Measurements from ENCODE around the gene MAPK7.

The MAPK7 gene

DNA sequence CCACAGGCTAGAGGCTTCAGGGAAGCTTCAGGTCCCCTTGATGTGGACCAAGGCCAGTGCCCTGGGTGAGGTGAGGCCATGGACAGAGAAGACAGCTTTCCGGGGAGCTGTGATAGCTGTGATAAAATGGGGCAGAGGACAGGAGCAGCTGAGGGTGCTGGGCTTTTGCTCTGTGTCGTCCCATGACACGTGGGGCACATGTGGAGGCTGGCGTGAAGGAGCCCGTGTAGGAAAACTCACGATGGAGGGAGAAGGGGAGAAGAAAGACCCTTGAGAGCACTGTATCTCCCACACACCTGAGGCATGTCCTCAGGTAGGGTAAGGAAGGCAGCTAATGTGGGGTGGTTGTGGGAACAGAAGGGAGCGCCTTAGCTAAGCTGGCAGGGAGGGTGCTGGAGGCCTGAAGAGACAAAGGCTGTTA lies 37.1 kb upstream of the MAPK7 start:
- no peak for TF ChIP-seq CTCF (IDR thresholded peaks at IDR 0.05; ENCODE audit: low read depth, low read length)
- H3K27ac ChIP-seq, result no peak overlapping the region

DNA sequence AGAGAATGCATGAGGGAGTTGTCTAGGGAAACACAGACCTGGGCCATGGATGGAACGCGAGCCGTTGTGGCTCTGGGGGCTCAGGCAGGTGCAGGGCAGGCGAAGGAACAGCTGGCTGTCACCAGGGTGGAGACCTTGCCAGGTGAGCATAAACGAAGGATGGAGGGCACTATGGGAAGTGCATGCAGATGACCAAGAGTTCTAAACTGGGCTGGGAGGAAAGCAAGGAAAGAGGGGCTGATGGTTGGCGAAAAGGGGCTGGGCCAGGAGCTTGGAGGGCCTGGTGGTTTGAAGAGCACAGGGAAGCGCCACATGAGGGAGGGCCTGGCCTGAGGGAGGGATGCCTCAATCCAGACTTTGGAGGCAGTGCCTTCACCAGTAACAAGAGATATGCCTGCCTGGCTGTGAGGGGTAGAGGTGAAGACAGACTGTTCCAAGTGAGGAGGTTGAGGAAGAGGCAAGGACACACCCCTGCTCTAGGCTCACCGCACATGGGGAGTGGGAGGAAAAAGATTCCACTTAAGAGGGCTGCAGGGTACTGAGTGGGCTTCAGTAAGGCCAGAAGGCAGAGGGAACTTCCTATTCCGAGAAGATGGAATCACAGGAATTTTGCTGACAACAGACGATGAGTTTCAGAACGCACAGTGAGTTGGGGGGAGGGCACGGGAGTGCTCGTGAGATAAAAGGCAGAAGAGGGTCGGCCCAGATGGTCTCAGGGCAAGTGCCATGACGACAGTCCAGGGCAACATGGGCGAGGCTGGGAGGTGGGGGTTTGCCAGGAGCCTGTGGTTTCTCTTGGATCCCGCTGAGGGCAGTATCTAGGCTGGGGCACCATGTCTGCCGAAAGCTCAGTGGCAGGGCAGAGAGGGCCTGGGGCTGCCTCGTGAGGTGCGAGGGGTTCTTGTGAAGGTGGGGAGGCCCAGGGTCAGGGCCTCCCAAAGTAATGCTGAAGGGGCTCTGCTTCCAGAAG lies 36.4 kb upstream of the MAPK7 start:
- no peaks in the 10 kb centered on the region; the same call in 1 of the 2 replicates for H3K36me3 ChIP-seq
- no peak overlapping the region for H3K4me3 ChIP-seq (ENCODE audit: low read depth, low read length)
- H3K27me3 ChIP-seq (ENCODE audit: insufficient read depth, low read depth, severe bottlenecking), result no peaks in the 10 kb centered on the region
- no peak for TF ChIP-seq CTCF (IDR thresholded peaks at IDR 0.05; ENCODE audit: low read depth, low read length)
- no peak overlapping the region for H3K27ac ChIP-seq
- H3K9me3 ChIP-seq (ENCODE audit: severe bottlenecking), result no peaks in the 10 kb centered on the region
- no peak for DNase-seq

More for the DNA sequence above, 37.1 kb upstream of the MAPK7 start:
- DNase-seq, result no peak
- H3K9me3 ChIP-seq (ENCODE audit: severe bottlenecking), result no peaks in the 10 kb centered on the region
- no peak overlapping the region for H3K4me3 ChIP-seq (ENCODE audit: low read depth, low read length)
- H3K36me3 ChIP-seq, result no peaks in the 10 kb centered on the region; the same call in 1 of the 2 replicates
- no peaks in the 10 kb centered on the region for H3K27me3 ChIP-seq (ENCODE audit: insufficient read depth, low read depth, severe bottlenecking)

- no peak for DNase-seq
- TF ChIP-seq CTCF (IDR thresholded peaks at IDR 0.05; ENCODE audit: low read depth, low read length), result no peak
- Histone ChIP-seq H3K9me3 (ENCODE audit: severe bottlenecking) (no peaks in the 10 kb centered on the region), H3K4me3 (ENCODE audit: low read depth, low read length) (no peak overlapping the region), H3K27ac (no peak overlapping the region), H3K27me3 (ENCODE audit: insufficient read depth, low read depth, severe bottlenecking) (no peaks in the 10 kb centered on the region), H3K36me3 (peaks cover 2% of the 10 kb centered on the region; the same call in 1 of the 2 replicates)
These were observed 35.6 kb upstream of the MAPK7 start for GRCh38 chr17:19342611-19343255.

DNA sequence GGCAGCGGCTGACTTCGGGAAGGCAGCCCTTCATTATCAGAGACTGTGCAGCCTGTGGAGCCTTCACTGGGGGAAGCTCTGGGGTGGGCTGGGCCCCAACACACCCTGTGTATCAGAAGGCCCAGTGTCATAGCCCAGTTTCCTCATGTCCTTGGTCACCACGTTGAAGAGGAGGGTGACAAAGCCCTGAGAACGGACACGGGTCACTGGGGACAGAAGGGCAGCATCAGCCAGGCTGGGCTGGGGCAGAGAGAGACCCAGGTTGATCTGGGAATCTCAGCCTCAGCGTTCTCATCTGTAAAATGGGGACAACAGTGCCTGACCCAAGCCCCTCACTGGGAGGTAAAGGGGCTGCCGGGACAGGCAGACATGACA lies 35.1 kb upstream of the MAPK7 start:
- no peaks in the 10 kb centered on the region for H3K27me3 ChIP-seq (ENCODE audit: insufficient read depth, low read depth, severe bottlenecking)
- H3K36me3 ChIP-seq, result peaks cover 2% of the 10 kb centered on the region; the same call in 1 of the 2 replicates
- no peaks in the 10 kb centered on the region for H3K9me3 ChIP-seq (ENCODE audit: severe bottlenecking)
- H3K4me3 ChIP-seq (ENCODE audit: low read depth, low read length), result no peak overlapping the region
- DNase-seq, result no peak
- no peak for TF ChIP-seq CTCF (IDR thresholded peaks at IDR 0.05; ENCODE audit: low read depth, low read length)
- no peak overlapping the region for H3K27ac ChIP-seq

- H3K27ac ChIP-seq, result no peak overlapping the region
- H3K9me3 ChIP-seq (ENCODE audit: severe bottlenecking), result no peaks in the 10 kb centered on the region
- H3K36me3 ChIP-seq, result peaks cover 2% of the 10 kb centered on the region; the same call in 1 of the 2 replicates
- no peak for DNase-seq
- no peaks in the 10 kb centered on the region for H3K27me3 ChIP-seq (ENCODE audit: insufficient read depth, low read depth, severe bottlenecking)
- peak; percentile 17; the same call in 1 of the 2 replicates for TF ChIP-seq CTCF (IDR thresholded peaks at IDR 0.05; ENCODE audit: low read depth, low read length)
- no peak overlapping the region for H3K4me3 ChIP-seq (ENCODE audit: low read depth, low read length)
These were observed 34.6 kb upstream of the MAPK7 start for GRCh38 chr17:19343671-19344151.
